BLaER1 (cell line): ENCODE data around the gene SLBP.

Experiments
- H3K27ac ChIP-seq: shearing (Covaris generic); formaldehyde crosslinking; 2 replicates; pipeline ENCODE4 v1.8.1; 2022
- H3K27me3 ChIP-seq: shearing (Covaris generic); formaldehyde crosslinking; 2 replicates; pipeline ENCODE4 v1.8.1; 2022
- H3K36me3 ChIP-seq: shearing (Covaris generic); formaldehyde crosslinking; 2 replicates; pipeline ENCODE4 v1.8.1; 2022
- H3K4me1 ChIP-seq: shearing (Covaris generic); formaldehyde crosslinking; 2 replicates; pipeline ENCODE4 v1.8.1; 2022
- H3K4me2 ChIP-seq: shearing (Covaris generic); formaldehyde crosslinking; 2 replicates; pipeline ENCODE4 v1.8.1; 2022
- H3K4me3 ChIP-seq: shearing (Covaris generic); formaldehyde crosslinking; 2 replicates; pipeline ENCODE4 v1.8.1; 2022
- H3K9ac ChIP-seq: shearing (Covaris generic); formaldehyde crosslinking; 2 replicates; pipeline ENCODE4 v1.8.1; 2022
- H3K9me3 ChIP-seq: shearing (Covaris generic); formaldehyde crosslinking; 2 replicates; pipeline ENCODE4 v1.8.1; 2022
- H4K20me1 ChIP-seq: shearing (Covaris generic); formaldehyde crosslinking; 2 replicates; pipeline ENCODE4 v1.8.1; 2022
- Cebpa-rat ChIP-seq: shearing (Covaris generic); IDR thresholded peaks from 2 replicates; pipeline ENCODE4 v1.8.1; 2022

Gene SLBP

GRCh38 chr4:1669270-1669669 lies 42.8 kb downstream of the SLBP start:
- TF ChIP-seq Cebpa-rat, result no peak

GRCh38 chr4:1668488-1668840 lies 43.7 kb downstream of the SLBP start:
- Histone ChIP-seq H3K27me3 (no peaks in the 10 kb centered on the region), H3K36me3 (no peaks in the 10 kb centered on the region), H3K27ac (peak overlapping the region; percentile 13; the same call in 1 of the 2 replicates), H3K4me2 (peak overlapping the region; percentile 76), H3K9me3 (no peaks in the 10 kb centered on the region), H3K9ac (no peak overlapping the region), H3K4me1 (peaks cover 37% of the 10 kb centered on the region), H3K4me3 (no peak overlapping the region), H4K20me1 (no peaks in the 10 kb centered on the region)
- TF ChIP-seq Cebpa-rat, result no peak

More at GRCh38 chr4:1669270-1669669, 42.8 kb downstream of the SLBP start:
- Histone ChIP-seq H3K27me3 (no peaks in the 10 kb centered on the region), H3K9me3 (no peaks in the 10 kb centered on the region), H3K27ac (0 out of 2 replicates have a peak overlapping the region, but pooled peaks have one; percentile 22), H3K4me2 (peak overlapping the region; percentile 76), H3K4me1 (peaks cover 42% of the 10 kb centered on the region), H3K4me3 (no peak overlapping the region), H3K36me3 (no peaks in the 10 kb centered on the region), H3K9ac (0 out of 2 replicates have a peak overlapping the region, but pooled peaks have one; percentile 34), H4K20me1 (no peaks in the 10 kb centered on the region)

GRCh38 chr4:1667273-1667672 lies 44.8 kb downstream of the SLBP start:
- H4K20me1 ChIP-seq, result no peaks in the 10 kb centered on the region
- peaks cover 37% of the 10 kb centered on the region for H3K4me1 ChIP-seq
- no peak overlapping the region for H3K4me3 ChIP-seq
- no peak overlapping the region for H3K9ac ChIP-seq
- no peaks in the 10 kb centered on the region for H3K36me3 ChIP-seq
- peak overlapping the region; percentile 22; the same call in 1 of the 2 replicates for H3K27ac ChIP-seq
- no peaks in the 10 kb centered on the region for H3K9me3 ChIP-seq
- H3K27me3 ChIP-seq, result no peaks in the 10 kb centered on the region
- peak overlapping the region; percentile 76 for H3K4me2 ChIP-seq
- no peak for TF ChIP-seq Cebpa-rat

GRCh38 chr4:1666391-1666790 lies 45.7 kb downstream of the SLBP start:
- H3K4me3 ChIP-seq, result no peak overlapping the region
- no peaks in the 10 kb centered on the region for H3K36me3 ChIP-seq
- no peak overlapping the region for H3K9ac ChIP-seq
- H3K4me2 ChIP-seq, result no peak overlapping the region
- peaks cover 37% of the 10 kb centered on the region for H3K4me1 ChIP-seq
- no peaks in the 10 kb centered on the region for H4K20me1 ChIP-seq
- no peaks in the 10 kb centered on the region for H3K9me3 ChIP-seq
- no peak for TF ChIP-seq Cebpa-rat
- H3K27me3 ChIP-seq, result no peaks in the 10 kb centered on the region
- H3K27ac ChIP-seq, result no peak overlapping the region

- peaks cover 32% of the 10 kb centered on the region for H3K4me1 ChIP-seq
- no peak overlapping the region for H3K27ac ChIP-seq
- H3K4me3 ChIP-seq, result no peak overlapping the region
- no peaks in the 10 kb centered on the region for H4K20me1 ChIP-seq
- no peaks in the 10 kb centered on the region for H3K36me3 ChIP-seq
- H3K27me3 ChIP-seq, result no peaks in the 10 kb centered on the region
- no peak overlapping the region for H3K9ac ChIP-seq
- no peaks in the 10 kb centered on the region for H3K9me3 ChIP-seq
- H3K4me2 ChIP-seq, result no peak overlapping the region
- TF ChIP-seq Cebpa-rat, result no peak
Observed at GRCh38 chr4:1664141-1664540, 48.0 kb downstream of the SLBP start.

- no peak for TF ChIP-seq Cebpa-rat
- H3K4me1 ChIP-seq, result peaks cover 26% of the 10 kb centered on the region
- no peaks in the 10 kb centered on the region for H3K36me3 ChIP-seq
- H3K27me3 ChIP-seq, result no peaks in the 10 kb centered on the region
- no peaks in the 10 kb centered on the region for H4K20me1 ChIP-seq
- H3K9ac ChIP-seq, result no peak overlapping the region
- no peaks in the 10 kb centered on the region for H3K9me3 ChIP-seq
- H3K4me3 ChIP-seq, result no peak overlapping the region
- no peak overlapping the region for H3K4me2 ChIP-seq
- no peak overlapping the region for H3K27ac ChIP-seq
Observed at GRCh38 chr4:1663549-1663948, 48.6 kb downstream of the SLBP start.

GRCh38 chr4:1661695-1662094 lies 50.4 kb downstream of the SLBP start:
- Histone ChIP-seq H3K9ac (no peak overlapping the region), H3K4me3 (no peak overlapping the region), H3K27ac (no peak overlapping the region), H3K4me1 (peaks cover 11% of the 10 kb centered on the region; the same call in 1 of the 2 replicates), H4K20me1 (no peaks in the 10 kb centered on the region), H3K36me3 (0 out of 2 replicates have a peak, but pooled peaks cover 3% of the 10 kb centered on the region), H3K9me3 (no peaks in the 10 kb centered on the region), H3K4me2 (no peak overlapping the region), H3K27me3 (no peaks in the 10 kb centered on the region)
- TF ChIP-seq Cebpa-rat, result no peak

GRCh38 chr4:1660948-1661677 lies 51.0 kb downstream of the SLBP start:
- Histone ChIP-seq H3K4me1 (peaks cover 5% of the 10 kb centered on the region; the same call in 1 of the 2 replicates), H3K9ac (no peak overlapping the region), H3K9me3 (no peaks in the 10 kb centered on the region), H3K27me3 (no peaks in the 10 kb centered on the region), H3K4me3 (no peak overlapping the region), H3K4me2 (no peak overlapping the region), H3K36me3 (0 out of 2 replicates have a peak, but pooled peaks cover 9% of the 10 kb centered on the region), H4K20me1 (no peaks in the 10 kb centered on the region), H3K27ac (no peak overlapping the region)
- TF ChIP-seq Cebpa-rat, result no peak

GRCh38 chr4:1659104-1660043 lies 52.7 kb downstream of the SLBP start:
- no peaks in the 10 kb centered on the region for H4K20me1 ChIP-seq
- no peak overlapping the region for H3K4me2 ChIP-seq
- no peaks in the 10 kb centered on the region for H3K27me3 ChIP-seq
- H3K9me3 ChIP-seq, result no peaks in the 10 kb centered on the region
- TF ChIP-seq Cebpa-rat, result no peak
- no peak overlapping the region for H3K4me3 ChIP-seq
- H3K27ac ChIP-seq, result no peak overlapping the region
- peaks cover 4% of the 10 kb centered on the region for H3K4me1 ChIP-seq
- peaks cover 15% of the 10 kb centered on the region; the same call in 1 of the 2 replicates for H3K36me3 ChIP-seq
- no peak overlapping the region for H3K9ac ChIP-seq

GRCh38 chr4:1658581-1658980 lies 53.5 kb downstream of the SLBP start:
- Histone ChIP-seq H3K36me3 (peaks cover 15% of the 10 kb centered on the region; the same call in 1 of the 2 replicates), H3K9me3 (no peaks in the 10 kb centered on the region), H3K4me3 (no peak overlapping the region), H3K27ac (no peak overlapping the region), H3K27me3 (no peaks in the 10 kb centered on the region), H3K4me2 (no peak overlapping the region), H3K4me1 (peaks cover 12% of the 10 kb centered on the region), H4K20me1 (no peaks in the 10 kb centered on the region), H3K9ac (no peak overlapping the region)
- no peak for TF ChIP-seq Cebpa-rat
